Activated naive CD8-positive, alpha-beta T cell treated with anti-CD3 and anti-CD28 coated beads, Interleukin-2, amount 50 U/mL, for 16 hours (primary cell): ENCODE measurements around the gene LSM4.
"Not testable (repeated sequence)": the region's sequence is repeated elsewhere in the genome, so short reads cannot be mapped to it uniquely, and the experiment has no call there.

Source experiments
- DNase-seq: peaks from one replicate; pipeline ENCODE4 v3.0.0-alpha.2; 2020; ENCODE audit warnings: low read depth, low spot score

Gene LSM4

GRCh38 chr19:18322759-18323460 is at the start of gene LSM4:
Gene LSM4 (minus strand): TSS chr19:18323076. CDS start chr19:18323020, 56 bp downstream.
- peak; percentile 99 for DNase-seq

- DNase-seq = no peak
Measured at GRCh38 chr19:18368504-18369222, 45.8 kb upstream of the LSM4 start.

GRCh38 chr19:18366021-18366435 is 43.2 kb upstream of the LSM4 start:
- DNase-seq = no peak

- no peak for DNase-seq
Measured at GRCh38 chr19:18364826-18365528, 42.1 kb upstream of the LSM4 start.

- not testable (repeated sequence) for DNase-seq
Measured at GRCh38 chr19:18364277-18364825, 41.5 kb upstream of the LSM4 start.

GRCh38 chr19:18363787-18364186 is 40.9 kb upstream of the LSM4 start:
- DNase-seq = no peak

- no peak for DNase-seq
Measured at GRCh38 chr19:18362934-18363542, 40.2 kb upstream of the LSM4 start.

- DNase-seq = no peak
Measured at GRCh38 chr19:18361646-18362045, 38.8 kb upstream of the LSM4 start.

- no peak for DNase-seq
Measured at GRCh38 chr19:18357041-18357440, 34.2 kb upstream of the LSM4 start.

- not testable (repeated sequence) for DNase-seq
Measured at GRCh38 chr19:18354743-18355142, 31.9 kb upstream of the LSM4 start.

- no peak for DNase-seq
Measured at GRCh38 chr19:18353378-18354005, 30.6 kb upstream of the LSM4 start.

- DNase-seq = no peak
Measured at GRCh38 chr19:18351544-18351943, 28.7 kb upstream of the LSM4 start.

GRCh38 chr19:18350490-18350889 is 27.6 kb upstream of the LSM4 start:
- DNase-seq = no peak

GRCh38 chr19:18349524-18350128 is 26.8 kb upstream of the LSM4 start:
- DNase-seq = no peak

GRCh38 chr19:18348818-18349339 is 26.0 kb upstream of the LSM4 start:
- DNase-seq = not testable (repeated sequence)

- DNase-seq = no peak
Measured at GRCh38 chr19:18348171-18348570, 25.3 kb upstream of the LSM4 start.

GRCh38 chr19:18346091-18346490 is 23.2 kb upstream of the LSM4 start:
- no peak for DNase-seq

GRCh38 chr19:18345296-18345695 is 22.4 kb upstream of the LSM4 start:
- no peak for DNase-seq

- DNase-seq = no peak
Measured at GRCh38 chr19:18344582-18344950, 21.7 kb upstream of the LSM4 start.

GRCh38 chr19:18342090-18342632 is 19.3 kb upstream of the LSM4 start:
- no peak for DNase-seq
